Muscle layer of duodenum (tissue), 2 donors: ENCODE measurements around the gene GALNT10.

Experiments used
- H3K27ac ChIP-seq: one replicate; pipeline ENCODE4 v1.7.0; 2013; ENCODE audit warnings: mild to moderate bottlenecking, low read length
- H3K27me3 ChIP-seq: one replicate; pipeline ENCODE4 v1.7.0; 2013; ENCODE audit warnings: low read depth, mild to moderate bottlenecking, control low read depth, low read length
- H3K36me3 ChIP-seq, 2 donors: one replicate each; pipeline ENCODE4 v1.7.0; 2013; ENCODE audit warnings: low read length in 2 of 2, control low read depth in 1 of 2, mild to moderate bottlenecking in 1 of 2; ENCODE audit not compliant: insufficient read depth in 2 of 2, control insufficient read depth in 1 of 2
- H3K4me1 ChIP-seq, 2 donors: one replicate each; pipeline ENCODE4 v1.7.0; 2013; ENCODE audit warnings: low read length in 2 of 2, mild to moderate bottlenecking in 2 of 2, control low read depth in 1 of 2, moderate library complexity in 1 of 2; ENCODE audit not compliant: insufficient read depth in 2 of 2, control insufficient read depth in 1 of 2
- H3K4me3 ChIP-seq, 2 donors: one replicate each; pipeline ENCODE4 v1.7.0; 2013; ENCODE audit warnings: low read length in 2 of 2, low read depth in 1 of 2, mild to moderate bottlenecking in 1 of 2
- H3K9me3 ChIP-seq, 2 donors: one replicate each; pipeline ENCODE4 v1.7.0; 2013; ENCODE audit warnings: low read length in 2 of 2, control low read depth in 1 of 2, mild to moderate bottlenecking in 1 of 2; ENCODE audit not compliant: control insufficient read depth in 1 of 2
- donor health status: healthy.

GALNT10 gene

DNA sequence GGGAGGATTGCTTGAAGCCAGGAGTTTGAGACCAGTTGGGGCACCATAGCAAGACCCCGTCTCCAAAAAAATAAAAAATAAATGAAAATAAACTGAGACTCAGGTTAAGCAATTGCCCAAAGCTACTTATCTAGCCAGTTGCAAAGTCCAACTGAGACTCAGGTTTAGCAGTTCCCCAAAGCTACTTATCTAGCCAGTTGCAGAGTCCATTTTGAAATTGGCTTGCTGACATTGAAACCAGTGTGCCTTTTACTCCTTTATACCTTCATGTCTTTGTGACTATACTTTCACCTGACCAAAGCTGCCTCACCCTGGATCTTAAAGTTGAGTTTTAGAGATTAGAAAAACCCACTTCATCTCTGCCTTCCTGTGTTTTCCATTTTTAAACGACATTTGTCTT lies 66.5 kb downstream of the GALNT10 start:
- Histone ChIP-seq H3K9me3 (no peaks in the 10 kb centered on the region), H3K27ac (no peak overlapping the region), H3K4me1 (peaks cover 0 to 19% of the 10 kb centered on the region in 2 donors), H3K4me3 (no peak overlapping the region), H3K36me3 (no peaks in the 10 kb centered on the region), H3K27me3 (no peaks in the 10 kb centered on the region)

DNA sequence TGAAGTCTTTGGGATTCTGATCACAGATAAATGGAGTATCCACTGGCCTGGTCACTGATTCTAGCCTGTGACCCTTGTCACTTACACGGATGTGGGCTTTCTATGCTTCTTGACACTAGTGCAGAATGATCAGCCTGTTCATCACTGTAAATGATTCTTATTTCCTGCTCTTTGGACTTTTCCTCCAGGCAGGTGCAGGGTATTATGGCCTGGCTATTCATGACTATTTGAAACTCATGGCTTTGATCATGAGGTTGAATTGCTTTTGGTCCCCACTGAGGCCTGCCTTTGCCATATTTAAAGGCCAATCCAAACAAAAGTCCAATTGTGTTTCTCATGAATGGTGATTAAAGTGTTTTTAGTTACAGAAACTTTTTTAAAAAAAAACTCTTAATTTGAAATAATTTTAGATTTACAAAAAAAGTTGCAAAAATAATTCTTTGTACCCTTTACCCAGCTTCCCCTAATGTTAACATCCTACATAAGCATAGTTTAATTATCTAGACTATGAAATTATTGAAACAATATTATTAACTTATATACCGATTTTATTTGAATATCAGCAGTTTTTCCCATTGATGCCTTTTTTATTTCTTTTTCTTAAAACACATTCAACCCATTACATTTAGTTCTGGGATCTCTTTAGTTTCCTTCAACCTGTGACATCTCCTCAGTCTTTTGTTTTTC lies 68.1 kb downstream of the GALNT10 start:
- no peaks in the 10 kb centered on the region for H3K36me3 ChIP-seq
- no peak overlapping the region for H3K27ac ChIP-seq
- H3K9me3 ChIP-seq: no peaks in the 10 kb centered on the region
- H3K4me3 ChIP-seq: no peak overlapping the region
- no peaks in the 10 kb centered on the region for H3K27me3 ChIP-seq
- H3K4me1 ChIP-seq: peaks cover 0 to 13% of the 10 kb centered on the region in 2 donors

DNA sequence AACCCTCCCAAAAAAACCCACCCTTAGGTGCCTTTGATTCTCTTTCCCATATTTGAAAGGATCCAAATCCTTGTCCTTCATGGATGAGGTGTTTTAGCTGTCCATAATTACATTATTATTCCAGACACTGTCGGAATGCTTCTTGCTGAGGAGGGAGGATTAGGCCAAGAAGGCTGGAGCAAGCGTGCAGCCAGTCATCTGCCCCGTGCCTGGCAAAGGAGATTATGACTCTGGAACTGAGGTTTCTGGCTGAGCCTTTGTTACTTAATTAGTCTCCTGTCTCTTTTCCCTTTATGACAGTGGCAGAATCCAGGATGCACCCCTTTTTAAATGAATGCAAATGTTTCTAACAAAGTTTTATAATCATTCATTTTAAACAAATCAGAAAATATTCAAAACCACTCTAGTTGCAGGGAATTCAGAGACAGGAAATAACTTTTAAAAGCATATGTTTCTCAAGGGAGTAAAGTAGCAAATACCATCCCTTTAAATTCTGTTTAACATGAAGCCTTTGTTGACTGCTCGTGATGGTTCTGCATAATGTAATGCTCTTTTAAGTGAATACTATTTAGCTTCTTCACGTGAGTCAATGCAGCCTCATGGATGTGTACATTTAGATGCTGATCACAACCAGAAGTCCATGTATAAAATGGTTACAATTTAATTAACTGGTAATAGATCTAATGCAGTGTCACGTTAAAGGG lies 69.8 kb downstream of the GALNT10 start:
- Histone ChIP-seq H3K27ac (no peak overlapping the region), H3K4me3 (no peak overlapping the region), H3K27me3 (no peaks in the 10 kb centered on the region), H3K4me1 (peaks cover 0 to 30% of the 10 kb centered on the region in 2 donors), H3K36me3 (no peaks in the 10 kb centered on the region), H3K9me3 (no peaks in the 10 kb centered on the region)

DNA sequence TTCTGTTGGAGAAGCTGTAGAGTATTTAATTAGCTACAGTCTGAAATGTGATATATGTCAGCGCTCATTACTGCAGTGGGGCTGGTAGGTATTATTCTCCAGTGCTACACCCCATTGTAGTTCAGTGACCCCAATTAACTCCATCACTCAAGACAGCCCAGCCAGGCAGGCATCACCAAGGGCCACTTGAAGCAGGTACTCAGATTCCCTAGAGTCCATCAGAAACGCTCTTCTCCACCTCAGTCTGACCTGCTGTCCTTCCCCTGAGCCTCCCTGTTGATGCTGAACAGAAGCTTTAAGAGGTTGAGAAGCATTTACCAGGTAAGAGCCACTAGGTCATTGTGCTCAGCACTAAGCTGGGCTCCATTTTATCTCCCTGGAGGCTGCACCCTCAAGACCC lies 71.8 kb downstream of the GALNT10 start:
- no peaks in the 10 kb centered on the region for H3K27me3 ChIP-seq
- H3K36me3 ChIP-seq: no peaks in the 10 kb centered on the region
- H3K4me1 ChIP-seq: peaks cover 0 to 30% of the 10 kb centered on the region in 2 donors
- H3K27ac ChIP-seq: no peak overlapping the region
- H3K4me3 ChIP-seq: no peak overlapping the region
- no peaks in the 10 kb centered on the region for H3K9me3 ChIP-seq

DNA sequence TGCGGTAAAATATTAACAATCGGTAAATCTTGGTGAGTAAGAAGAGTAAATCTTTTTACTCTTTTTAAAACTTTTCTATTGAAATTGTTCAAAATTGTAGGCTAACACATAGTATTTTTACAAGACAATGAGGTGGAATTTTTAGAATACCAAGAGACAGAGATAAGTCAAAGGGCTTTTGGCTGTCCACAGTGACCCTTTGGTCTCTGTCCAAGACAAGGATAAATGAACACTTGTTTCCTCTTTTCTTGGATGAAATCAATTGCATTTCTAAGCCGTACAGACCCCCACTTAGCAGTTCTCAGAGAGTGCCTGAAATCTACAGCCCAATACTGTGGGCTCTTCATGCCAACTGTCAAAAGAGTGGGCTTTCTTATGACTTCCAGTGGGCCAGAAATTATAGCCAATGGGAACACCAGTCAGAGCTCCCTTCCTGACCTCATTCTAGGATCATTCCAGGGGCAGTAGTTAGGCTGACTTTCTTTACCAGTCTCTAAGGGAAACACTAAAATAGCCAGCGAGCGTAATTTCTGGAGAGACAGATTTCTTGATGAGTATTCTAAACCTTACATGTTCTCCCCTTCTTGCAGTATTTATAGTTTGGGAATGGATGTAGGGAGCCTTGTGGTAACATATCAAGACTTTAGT lies 74.1 kb downstream of the GALNT10 start:
- H3K4me1 ChIP-seq: peaks cover 0 to 30% of the 10 kb centered on the region in 2 donors
- H3K4me3 ChIP-seq: no peak overlapping the region
- H3K27ac ChIP-seq: no peak overlapping the region
- H3K27me3 ChIP-seq: no peaks in the 10 kb centered on the region
- no peaks in the 10 kb centered on the region for H3K36me3 ChIP-seq
- no peaks in the 10 kb centered on the region for H3K9me3 ChIP-seq

DNA sequence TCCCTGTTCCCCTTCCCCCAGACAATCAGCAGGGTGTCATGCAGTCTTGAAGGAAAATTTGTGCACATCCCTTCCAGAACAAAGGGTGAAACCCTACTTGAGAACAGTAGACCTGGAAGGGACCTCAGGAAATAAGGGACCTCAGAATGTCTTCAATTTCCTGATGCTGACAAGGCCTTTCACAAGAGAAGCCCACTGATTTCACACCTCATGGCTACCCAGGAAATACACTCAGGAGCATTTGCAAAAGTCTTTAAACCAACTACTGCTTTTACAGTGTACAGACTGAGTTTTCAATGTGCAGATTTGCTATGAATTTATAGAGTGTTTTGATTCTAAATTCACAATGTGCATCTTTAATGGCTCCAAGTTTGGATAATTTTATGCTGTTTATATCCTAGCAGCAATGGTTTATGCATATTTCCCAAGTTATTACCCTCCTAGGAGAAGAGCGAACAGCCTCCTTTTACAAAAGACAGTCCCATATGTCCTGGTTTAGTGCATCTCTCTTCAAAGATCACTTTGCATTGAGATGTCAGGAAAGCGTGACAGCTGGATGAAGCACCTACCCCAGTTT lies 74.8 kb downstream of the GALNT10 start:
- Histone ChIP-seq H3K4me1 (peaks cover 0 to 24% of the 10 kb centered on the region in 2 donors), H3K27ac (no peak overlapping the region), H3K36me3 (no peaks in the 10 kb centered on the region), H3K4me3 (no peak overlapping the region), H3K27me3 (no peaks in the 10 kb centered on the region), H3K9me3 (no peaks in the 10 kb centered on the region)

DNA sequence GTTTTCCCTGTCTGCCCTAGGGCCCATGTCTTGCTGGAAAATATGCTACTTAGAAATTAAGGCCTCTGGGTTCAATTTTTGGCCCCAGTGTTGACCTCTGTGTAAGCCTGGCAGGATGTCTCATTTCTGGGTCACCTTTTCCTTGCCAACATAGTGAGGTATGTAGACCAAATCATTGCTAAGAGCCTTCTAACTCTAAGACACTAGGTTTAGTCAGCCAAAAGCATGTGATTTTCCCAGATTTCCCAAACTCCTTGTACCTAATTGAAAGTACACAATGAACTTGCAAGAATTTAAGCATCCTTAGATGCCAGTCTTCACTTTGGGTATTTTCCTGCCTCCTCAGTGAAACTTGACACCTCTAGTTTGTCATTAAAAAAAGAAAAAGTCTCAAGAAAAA lies 77.0 kb downstream of the GALNT10 start:
- Histone ChIP-seq H3K4me1 (peaks cover 4 to 28% of the 10 kb centered on the region in 2 donors), H3K9me3 (no peaks in the 10 kb centered on the region), H3K36me3 (no peaks in the 10 kb centered on the region), H3K27ac (no peak overlapping the region), H3K27me3 (no peaks in the 10 kb centered on the region), H3K4me3 (no peak overlapping the region)

DNA sequence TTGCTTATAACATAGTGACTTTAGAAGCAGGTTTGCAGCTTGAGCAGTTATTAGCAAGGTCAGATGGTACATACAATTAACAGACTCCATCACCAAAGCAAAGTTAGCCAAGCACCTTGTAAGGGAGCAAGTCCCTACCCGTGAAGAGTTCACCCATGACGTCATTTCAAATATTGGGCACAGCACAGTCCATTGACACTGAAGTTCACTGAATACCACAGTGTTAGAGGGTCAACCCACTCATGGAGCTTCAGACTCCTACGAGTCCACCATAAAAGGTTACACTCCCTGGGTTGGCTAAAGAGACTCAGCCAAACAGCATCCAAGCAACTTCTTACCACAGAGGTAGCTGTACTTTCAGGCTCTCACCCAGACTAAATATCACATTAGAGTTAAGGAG lies 77.5 kb downstream of the GALNT10 start:
- Histone ChIP-seq H3K4me1 (peaks cover 9 to 34% of the 10 kb centered on the region in 2 donors), H3K36me3 (no peaks in the 10 kb centered on the region), H3K27me3 (no peaks in the 10 kb centered on the region), H3K4me3 (no peak overlapping the region), H3K27ac (no peak overlapping the region), H3K9me3 (no peaks in the 10 kb centered on the region)

DNA sequence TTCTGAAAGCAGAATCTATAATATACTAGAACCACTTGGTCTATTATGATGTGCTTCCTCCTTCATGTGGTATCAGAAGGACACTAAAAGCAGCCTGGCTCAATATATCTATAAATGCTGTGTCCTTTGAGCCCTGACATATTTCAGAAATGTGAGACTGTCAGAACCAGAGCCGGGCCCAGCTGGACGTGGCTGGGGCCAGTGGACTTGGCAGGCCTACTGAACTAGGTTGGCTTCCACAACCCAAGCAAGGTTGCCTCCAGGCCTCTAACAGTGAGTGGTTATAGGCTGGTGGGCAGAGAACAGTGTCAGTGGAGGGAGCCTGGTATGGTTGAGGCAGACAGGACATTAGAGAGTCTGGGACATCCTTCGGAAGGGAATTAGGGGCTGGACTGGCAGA lies 78.9 kb downstream of the GALNT10 start:
- no peak overlapping the region for H3K4me3 ChIP-seq
- H3K36me3 ChIP-seq: no peaks in the 10 kb centered on the region
- H3K4me1 ChIP-seq: peaks cover 10 to 40% of the 10 kb centered on the region in 2 donors
- no peaks in the 10 kb centered on the region for H3K27me3 ChIP-seq
- no peak overlapping the region for H3K27ac ChIP-seq
- H3K9me3 ChIP-seq: no peaks in the 10 kb centered on the region

DNA sequence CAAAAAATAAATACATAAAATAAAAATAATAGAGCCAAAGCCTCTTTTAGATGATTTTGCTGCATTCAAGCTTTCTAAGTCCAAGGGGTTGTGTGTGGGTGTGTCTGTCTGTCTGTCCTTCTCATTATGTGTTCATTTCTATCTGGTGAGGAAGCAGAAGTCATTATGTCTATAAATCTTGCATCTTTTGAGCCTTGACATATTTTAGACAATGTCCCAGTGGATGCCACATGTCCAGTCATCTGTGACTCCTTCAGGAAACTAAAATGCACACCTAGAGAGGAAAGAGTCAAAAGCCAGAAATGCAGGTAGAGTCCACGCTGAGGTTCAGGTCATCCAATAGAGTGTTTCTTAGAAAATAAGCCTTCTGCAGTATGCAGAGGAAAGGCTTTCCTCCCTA lies 80.9 kb downstream of the GALNT10 start:
- Histone ChIP-seq H3K4me3 (no peak overlapping the region), H3K4me1 (peaks cover 10 to 41% of the 10 kb centered on the region in 2 donors), H3K27ac (no peak overlapping the region), H3K27me3 (no peaks in the 10 kb centered on the region), H3K9me3 (no peaks in the 10 kb centered on the region), H3K36me3 (no peaks in the 10 kb centered on the region)

DNA sequence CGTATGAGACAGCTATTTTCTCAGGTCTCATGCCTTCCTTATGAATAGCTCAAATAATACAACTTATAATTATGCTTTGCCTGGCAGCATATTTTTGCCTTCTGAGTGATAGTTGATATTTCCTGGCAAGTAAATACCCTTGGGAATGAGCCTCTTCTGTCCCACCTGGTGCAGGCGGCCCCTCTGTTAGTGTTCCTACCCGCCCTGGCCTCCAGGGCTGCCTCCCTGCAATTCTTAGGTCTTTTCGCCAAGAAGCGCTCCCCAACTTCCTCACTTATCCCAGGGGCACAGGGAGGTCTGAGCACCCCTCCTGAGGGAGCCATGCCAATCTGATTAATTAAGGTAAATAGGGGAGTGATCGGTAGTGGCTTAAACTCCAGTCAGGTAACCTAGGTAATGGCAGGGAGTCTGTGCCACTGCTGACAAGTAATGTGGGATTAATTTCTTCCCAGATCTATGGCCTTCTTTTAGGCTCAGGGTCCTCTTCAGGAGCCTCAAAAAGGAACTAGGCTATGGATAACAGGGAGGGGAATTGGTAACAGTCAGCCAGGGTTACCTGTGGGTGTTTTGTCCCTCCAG lies 81.5 kb downstream of the GALNT10 start:
- no peaks in the 10 kb centered on the region for H3K9me3 ChIP-seq
- peaks cover 10 to 44% of the 10 kb centered on the region in 2 donors for H3K4me1 ChIP-seq
- H3K27ac ChIP-seq: no peak overlapping the region

More for the DNA sequence above, 81.5 kb downstream of the GALNT10 start:
- Histone ChIP-seq H3K4me3 (no peak overlapping the region), H3K27me3 (no peaks in the 10 kb centered on the region), H3K36me3 (no peaks in the 10 kb centered on the region)
